ENCODE data around the gene LRGUK.

LRGUK gene

DNA sequence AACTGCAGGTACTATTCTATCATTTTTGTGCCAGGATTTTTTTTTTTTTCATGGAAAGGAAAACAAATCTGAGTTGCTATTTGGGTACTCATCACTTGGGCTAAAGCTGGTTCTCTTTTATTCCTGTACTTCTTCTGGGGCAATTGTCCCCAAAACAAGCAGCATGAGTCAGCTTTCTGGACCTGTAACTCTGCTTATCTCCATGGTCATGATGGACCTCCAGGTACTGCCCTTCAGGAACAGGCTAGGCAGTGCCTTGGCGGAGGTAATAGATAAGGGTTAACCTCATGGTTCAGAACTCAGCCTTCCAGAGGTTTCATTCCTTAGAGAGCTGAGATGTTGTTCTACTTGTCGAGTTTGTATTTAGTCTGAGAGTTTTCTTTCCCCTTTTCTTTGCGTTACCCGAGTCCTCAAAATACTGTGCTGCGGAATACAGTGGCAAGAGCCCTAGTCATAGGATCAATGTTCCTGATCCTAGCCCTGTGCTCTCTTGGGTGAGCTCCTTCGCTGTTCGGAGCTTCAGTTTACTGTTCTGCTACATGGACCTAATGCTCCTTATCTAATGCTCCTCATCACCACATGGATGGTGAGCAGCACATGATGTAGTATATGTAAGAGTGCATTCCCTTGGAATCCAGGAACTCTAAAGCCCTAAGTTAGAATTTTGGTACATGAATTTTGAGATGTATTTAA, 74.6 kb downstream of the LRGUK start (continued):
- TF ChIP-seq ZNF140 (tag by site-specific recombination; IDR thresholded peaks at IDR 0.05) (no peak), ZBTB20 (tag by site-specific recombination; IDR thresholded peaks at IDR 0.05) (no peak), ZBTB8A (tag by site-specific recombination; IDR thresholded peaks at IDR 0.05) (no peak), MYNN (tag by site-specific recombination; IDR thresholded peaks at IDR 0.05; ENCODE audit: borderline replicate concordance) (no peak), SP3 (tag by site-specific recombination; IDR thresholded peaks at IDR 0.05) (no peak), TRIM28 (IDR thresholded peaks at IDR 0.05; ENCODE audit: borderline replicate concordance, low read length) (no peak), ZNF626 (tag by site-specific recombination; IDR thresholded peaks at IDR 0.05) (no peak), ZNF768 (tag by site-specific recombination; IDR thresholded peaks at IDR 0.05) (no peak), ZNF830 (tag by site-specific recombination; IDR thresholded peaks at IDR 0.05; ENCODE audit: low read depth) (no peak), KLF7 (tag by site-specific recombination; IDR thresholded peaks at IDR 0.05; ENCODE audit: borderline replicate concordance) (no peak), ZFHX2 (tag by site-specific recombination; conservative IDR thresholded peaks at IDR 0.05) (no peak)
- TF ChIP-seq, protein P1, sequence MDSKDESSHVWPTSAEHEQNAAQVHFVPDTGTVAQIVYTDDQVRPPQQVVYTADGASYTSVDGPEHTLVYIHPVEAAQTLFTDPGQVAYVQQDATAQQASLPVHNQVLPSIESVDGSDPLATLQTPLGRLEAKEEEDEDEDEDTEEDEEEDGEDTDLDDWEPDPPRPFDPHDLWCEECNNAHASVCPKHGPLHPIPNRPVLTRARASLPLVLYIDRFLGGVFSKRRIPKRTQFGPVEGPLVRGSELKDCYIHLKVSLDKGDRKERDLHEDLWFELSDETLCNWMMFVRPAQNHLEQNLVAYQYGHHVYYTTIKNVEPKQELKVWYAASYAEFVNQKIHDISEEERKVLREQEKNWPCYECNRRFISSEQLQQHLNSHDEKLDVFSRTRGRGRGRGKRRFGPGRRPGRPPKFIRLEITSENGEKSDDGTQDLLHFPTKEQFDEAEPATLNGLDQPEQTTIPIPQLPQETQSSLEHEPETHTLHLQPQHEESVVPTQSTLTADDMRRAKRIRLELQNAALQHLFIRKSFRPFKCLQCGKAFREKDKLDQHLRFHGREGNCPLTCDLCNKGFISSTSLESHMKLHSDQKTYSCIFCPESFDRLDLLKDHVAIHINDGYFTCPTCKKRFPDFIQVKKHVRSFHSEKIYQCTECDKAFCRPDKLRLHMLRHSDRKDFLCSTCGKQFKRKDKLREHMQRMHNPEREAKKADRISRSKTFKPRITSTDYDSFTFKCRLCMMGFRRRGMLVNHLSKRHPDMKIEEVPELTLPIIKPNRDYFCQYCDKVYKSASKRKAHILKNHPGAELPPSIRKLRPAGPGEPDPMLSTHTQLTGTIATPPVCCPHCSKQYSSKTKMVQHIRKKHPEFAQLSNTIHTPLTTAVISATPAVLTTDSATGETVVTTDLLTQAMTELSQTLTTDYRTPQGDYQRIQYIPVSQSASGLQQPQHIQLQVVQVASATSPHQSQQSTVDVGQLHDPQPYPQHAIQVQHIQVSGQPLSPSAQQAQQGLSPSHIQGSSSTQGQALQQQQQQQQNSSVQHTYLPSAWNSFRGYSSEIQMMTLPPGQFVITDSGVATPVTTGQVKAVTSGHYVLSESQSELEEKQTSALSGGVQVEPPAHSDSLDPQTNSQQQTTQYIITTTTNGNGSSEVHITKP (tag by site-specific recombination; IDR thresholded peaks at IDR 0.05) = no peak
- TF ChIP-seq, protein P2, sequence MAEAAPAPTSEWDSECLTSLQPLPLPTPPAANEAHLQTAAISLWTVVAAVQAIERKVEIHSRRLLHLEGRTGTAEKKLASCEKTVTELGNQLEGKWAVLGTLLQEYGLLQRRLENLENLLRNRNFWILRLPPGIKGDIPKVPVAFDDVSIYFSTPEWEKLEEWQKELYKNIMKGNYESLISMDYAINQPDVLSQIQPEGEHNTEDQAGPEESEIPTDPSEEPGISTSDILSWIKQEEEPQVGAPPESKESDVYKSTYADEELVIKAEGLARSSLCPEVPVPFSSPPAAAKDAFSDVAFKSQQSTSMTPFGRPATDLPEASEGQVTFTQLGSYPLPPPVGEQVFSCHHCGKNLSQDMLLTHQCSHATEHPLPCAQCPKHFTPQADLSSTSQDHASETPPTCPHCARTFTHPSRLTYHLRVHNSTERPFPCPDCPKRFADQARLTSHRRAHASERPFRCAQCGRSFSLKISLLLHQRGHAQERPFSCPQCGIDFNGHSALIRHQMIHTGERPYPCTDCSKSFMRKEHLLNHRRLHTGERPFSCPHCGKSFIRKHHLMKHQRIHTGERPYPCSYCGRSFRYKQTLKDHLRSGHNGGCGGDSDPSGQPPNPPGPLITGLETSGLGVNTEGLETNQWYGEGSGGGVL (tag by site-specific recombination; IDR thresholded peaks at IDR 0.05) = no peak
- TF ChIP-seq, protein P3, sequence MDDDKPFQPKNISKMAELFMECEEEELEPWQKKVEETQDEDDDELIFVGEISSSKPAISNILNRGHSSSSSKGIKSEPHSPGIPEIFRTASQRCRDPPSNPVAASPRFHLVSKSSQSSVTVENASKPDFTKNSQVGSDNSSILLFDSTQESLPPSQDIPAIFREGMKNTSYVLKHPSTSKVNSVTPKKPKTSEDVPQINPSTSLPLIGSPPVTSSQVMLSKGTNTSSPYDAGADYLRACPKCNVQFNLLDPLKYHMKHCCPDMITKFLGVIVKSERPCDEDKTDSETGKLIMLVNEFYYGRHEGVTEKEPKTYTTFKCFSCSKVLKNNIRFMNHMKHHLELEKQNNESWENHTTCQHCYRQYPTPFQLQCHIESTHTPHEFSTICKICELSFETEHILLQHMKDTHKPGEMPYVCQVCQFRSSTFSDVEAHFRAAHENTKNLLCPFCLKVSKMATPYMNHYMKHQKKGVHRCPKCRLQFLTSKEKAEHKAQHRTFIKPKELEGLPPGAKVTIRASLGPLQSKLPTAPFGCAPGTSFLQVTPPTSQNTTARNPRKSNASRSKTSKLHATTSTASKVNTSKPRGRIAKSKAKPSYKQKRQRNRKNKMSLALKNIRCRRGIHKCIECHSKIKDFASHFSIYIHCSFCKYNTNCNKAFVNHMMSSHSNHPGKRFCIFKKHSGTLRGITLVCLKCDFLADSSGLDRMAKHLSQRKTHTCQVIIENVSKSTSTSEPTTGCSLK (tag by site-specific recombination; IDR thresholded peaks at IDR 0.05) = no peak

DNA sequence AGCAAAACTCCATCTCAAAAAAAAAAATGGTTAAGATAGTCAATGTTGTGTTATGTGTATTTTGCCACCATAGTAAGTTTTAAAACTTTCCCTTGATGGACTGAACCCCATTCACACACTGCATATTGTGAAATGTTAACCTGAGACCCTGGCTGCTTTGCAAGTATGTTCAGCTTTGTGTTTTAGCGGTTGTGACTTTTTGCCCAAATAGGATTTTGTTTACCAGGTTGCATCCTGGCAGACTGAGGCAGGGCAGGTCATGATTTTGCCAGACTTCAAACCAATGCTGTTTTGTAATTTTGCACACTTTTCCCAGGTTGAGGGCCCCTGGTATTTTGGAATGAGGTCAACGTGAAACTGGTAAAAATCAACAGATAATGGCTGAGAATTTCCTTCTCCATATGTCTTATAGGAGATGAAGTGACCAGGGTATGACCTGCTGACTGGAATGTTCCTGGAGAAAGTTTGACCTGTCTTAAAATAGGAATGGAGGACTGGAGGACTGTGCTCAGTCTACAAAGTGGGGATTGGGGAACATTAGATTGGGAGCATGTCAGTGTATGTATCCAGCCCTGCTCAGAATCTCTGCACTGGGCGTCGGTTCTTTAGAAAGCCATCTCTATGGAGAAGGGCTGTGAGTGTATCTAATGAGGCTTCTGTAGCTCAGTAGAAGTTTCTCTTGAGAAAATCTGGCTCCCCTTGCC, 76.2 kb downstream of the LRGUK start:
- Histone ChIP-seq H3K4me3 (ENCODE audit: low read depth, low read length) (no peak overlapping the region), H3K4me1 (ENCODE audit: control insufficient read depth, insufficient read depth, low read length) (no peaks in the 10 kb centered on the region), H3K9me3 (ENCODE audit: control insufficient read depth, insufficient read depth, low read depth, low read length) (no peaks in the 10 kb centered on the region), H3K36me3 (ENCODE audit: control insufficient read depth in 2 of 2, insufficient read depth in 1 of 2, low read length in 2 of 2) (no peaks in the 10 kb centered on the region), H3K27ac (ENCODE audit: extremely low read depth, low read depth, low read length) (no peak overlapping the region)
- ChIA-PET CTCF (interaction anchor here (0.6 kb wide), 1 partner anchor 62 kb away, joined by 4 read pairs; no protein-coding TSS in a partner anchor), POLR2A (no interaction called here)
- no peak for TF ChIP-seq ZNF660 (tag by site-specific recombination; IDR thresholded peaks at IDR 0.05)

Data from HEK293 (cell line).